GM19238 (cell line): ENCODE measurements around the gene SEC23IP.
"Not testable (repeated sequence)": the region's sequence is repeated elsewhere in the genome, so short reads cannot be mapped to it uniquely, and the experiment has no call there.

ENCODE experiments used
- DNase-seq: peaks from one replicate; pipeline ENCODE4 v3.0.0; 2011; ENCODE audit warnings: low spot score; ENCODE audit not compliant: insufficient read length

The SEC23IP gene

DNA sequence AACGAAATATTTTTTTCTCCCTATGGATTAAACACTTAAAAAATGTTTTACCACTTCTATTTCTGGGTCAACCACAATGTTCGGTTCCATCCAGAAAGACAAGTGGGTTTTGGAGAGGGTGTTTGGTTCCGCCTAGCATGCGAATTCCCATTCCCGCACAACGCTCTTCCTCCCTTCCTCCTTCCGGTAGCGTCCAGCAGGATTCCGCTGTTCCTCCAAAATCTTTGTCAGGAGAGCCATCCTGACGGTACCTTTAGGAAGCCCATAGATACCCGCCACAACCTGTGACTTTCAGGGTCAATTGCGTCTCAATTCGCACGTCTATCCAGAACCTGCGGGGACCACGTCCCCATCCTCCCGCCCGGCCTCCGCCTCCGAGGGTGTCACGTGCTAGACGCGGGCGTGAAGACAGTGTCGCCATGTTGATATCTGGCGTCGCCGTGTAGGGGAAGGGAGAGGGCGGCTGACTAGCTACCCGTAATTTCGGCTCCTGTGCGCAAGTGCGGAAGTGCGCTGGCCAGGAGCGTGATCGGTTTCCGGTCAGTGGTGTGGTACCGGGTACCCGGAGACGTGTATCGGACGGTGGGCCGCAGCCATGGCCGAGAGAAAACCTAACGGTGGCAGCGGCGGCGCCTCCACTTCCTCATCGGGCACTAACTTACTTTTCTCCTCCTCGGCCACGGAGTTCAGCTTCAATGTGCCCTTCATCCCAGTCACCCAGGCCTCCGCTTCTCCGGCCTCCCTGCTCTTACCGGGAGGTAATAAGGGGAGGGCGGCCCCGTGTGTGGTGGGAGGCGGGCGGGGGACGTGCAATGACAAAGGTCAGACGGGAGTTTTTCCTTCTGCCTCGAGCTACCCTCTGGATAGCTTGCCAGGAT, at the start of gene SEC23IP:
Gene SEC23IP (plus strand): TSS at position 543 of the 878 bp plus-strand sequence. CDS start 53 bp downstream, at position 596.
- DNase-seq = peak; percentile 84

DNA sequence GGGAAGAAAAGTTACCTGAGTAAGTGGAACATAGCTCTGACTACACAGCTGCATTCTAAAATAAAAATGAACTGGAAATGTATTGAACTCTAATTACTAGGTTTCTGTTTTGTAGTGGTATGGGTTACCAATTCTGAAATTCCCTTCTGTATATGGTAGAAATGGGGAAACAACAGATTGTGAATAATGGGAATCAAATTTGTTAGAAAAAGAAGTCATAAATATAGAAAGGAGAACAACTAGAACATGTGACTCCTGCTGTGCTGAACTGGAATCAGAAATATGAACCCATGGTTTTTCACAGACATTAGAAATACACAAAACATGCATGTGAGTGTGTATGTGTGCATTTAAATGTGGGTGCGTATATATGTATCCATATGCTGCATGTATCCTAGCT, 46.9 kb upstream of the SEC23IP start:
- no peak for DNase-seq

DNA sequence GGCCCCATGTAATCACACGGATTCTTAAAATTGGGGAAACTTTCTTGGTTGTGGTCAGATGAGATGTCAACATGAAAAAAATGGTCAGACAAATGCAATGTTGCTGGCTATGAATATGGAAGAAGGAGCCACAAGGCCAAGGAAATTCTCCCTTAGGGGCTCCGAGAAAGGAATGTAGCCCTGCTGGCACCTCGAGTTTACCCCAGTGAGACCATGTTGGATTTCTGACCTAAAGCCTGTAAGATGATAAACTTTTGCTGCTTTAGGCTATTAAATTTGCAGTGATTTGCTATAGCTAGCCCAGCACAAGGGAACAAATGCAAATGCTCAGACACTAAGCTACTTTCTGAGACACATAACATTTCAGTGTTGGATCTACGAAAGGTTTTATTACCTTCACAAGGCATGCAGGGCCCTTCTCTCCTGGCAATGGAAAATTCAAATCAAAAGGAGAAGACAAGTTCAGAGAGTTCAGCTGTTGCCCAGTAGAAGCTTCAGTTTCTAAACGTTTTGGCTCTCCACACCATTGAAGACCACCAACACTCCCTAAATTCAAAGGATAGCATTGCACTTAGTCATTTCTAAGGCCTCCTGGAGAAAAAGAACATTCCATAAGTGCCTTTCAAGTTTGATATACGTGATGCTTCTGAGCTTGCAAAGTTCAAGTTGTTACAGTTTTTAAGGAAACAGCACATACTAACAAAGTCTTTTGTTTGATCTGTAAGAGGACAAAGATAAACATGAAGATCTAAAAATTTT, 43.3 kb upstream of the SEC23IP start:
- no peak for DNase-seq

DNA sequence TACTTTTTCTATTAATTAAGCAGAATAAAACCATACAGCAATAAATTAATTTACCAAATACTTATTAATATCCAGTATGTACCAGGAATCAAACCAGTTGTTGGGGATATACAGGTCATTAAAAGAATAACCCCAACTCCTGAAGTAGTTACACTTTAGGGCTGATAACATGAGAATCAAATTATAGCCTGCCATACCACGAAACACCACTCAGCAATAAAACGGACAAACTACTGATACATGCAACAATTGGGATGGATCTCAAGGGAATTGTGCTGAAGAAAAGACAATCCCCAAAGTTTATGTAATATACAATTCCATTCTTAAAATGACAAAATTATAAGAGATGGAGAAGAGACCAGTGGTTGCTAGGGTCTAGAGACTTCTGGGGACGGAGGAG, 42.6 kb upstream of the SEC23IP start:
- no peak for DNase-seq

DNA sequence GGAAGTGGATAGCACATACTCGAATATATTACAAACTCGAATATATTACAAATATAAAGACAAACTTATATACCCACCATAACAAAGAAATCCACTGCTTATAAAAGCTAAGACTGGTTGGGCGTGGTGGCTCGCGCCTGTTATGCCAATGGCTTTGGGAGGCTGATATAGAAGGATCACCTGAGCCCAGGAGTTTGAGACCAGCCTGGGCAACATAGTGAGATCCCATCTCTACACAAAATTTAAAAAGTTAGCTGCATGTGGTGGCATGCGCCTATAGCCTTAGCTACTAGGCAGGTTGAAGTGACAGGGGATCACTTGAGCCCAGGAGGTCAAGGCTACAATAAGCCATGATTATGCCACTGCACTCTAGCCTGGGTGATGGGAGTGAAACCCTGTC, 40.3 kb upstream of the SEC23IP start:
- no peak for DNase-seq

DNA sequence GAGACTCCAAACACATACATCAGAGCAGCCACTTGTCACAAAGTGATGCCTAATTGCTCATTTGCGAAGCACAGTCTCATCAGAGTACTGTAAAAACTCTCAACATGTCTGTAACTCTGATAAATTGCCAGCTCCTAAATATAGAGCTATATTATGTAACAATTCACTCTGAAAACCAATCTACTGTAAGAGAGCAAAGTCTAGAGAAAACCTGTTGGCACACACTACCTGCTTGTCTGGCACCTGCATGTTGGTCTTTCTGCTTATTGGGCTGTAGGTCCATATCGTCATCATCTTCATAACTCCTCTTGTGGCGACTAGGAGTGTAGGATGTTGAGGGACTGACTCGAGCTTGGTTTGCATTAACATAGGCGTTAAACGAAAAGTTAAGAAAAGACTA, 39.7 kb upstream of the SEC23IP start:
- no peak for DNase-seq

DNA sequence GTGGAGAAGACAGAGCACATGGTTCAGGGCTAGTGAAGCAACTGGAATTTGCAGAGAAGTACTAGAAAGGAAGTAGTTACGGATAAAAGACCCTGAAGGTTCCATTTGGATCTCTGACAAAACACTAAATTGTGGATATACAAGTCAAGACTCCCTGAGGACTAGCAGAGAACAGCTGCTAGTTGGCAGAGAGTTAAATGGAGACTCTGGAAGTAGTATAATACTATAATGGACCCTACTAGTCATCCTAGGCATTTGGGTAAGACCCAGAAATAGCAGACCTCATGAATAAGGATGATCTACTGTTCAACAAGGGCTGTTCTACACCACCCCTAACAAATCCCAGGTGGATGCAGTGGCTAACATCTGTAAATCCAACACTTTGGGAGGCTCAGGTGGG, 39.0 kb upstream of the SEC23IP start:
- DNase-seq = no peak

DNA sequence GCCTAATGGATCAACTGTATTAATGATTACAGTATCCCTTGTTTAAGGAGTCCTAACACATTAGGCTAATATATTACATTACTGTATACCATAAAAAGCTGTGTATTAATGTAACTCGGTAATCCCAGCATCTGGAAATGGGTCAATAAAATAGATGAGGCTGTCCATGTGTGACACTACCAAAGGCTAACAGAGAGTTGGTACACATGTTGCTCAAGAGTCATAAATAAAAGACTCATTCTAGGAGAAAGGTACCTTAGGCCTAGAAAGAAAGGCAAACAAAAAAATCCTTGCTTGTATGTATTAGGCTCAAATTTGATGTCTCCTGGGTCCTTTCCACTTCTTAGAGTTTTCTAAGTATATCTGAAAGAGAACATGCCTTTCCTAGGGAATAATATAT, 34.5 kb upstream of the SEC23IP start:
- no peak for DNase-seq

DNA sequence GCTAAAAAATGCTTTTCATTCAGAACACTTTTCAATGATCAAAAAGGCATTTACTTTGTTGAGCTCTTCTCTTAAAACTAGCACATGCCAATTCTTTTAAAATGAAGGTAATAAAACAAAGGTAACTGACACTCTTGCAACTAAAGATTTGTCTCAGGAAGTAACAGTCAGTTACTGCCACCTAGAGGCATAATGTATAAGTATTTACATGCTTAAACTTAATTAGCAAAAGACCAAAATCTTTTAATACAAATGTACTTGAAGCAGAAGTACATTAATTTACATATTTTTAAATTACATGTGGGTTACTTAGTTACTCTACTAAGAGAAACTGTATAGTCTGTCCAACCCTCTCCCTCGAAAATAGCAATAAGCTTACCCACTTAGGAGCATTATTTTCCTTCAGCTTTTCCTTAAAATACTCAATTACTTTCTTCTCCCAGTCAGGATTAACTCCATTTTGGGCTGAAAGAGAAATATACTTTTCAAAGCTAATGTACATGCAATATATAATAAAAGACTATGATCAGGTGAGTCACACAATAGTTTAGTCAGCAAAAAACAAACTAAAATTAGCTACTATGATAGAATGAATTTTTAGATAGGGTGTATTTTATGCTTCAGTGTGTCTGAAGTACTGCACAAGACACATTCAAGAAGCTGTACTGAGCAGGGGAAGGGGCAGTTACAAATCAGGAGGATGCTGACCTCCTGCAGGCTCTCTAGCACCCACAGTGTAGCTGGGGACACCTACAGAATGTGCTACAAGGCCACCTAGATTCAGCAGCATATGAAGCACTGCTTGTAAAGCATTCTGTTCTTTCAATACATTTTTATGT, 32.9 kb upstream of the SEC23IP start:
- no peak for DNase-seq

DNA sequence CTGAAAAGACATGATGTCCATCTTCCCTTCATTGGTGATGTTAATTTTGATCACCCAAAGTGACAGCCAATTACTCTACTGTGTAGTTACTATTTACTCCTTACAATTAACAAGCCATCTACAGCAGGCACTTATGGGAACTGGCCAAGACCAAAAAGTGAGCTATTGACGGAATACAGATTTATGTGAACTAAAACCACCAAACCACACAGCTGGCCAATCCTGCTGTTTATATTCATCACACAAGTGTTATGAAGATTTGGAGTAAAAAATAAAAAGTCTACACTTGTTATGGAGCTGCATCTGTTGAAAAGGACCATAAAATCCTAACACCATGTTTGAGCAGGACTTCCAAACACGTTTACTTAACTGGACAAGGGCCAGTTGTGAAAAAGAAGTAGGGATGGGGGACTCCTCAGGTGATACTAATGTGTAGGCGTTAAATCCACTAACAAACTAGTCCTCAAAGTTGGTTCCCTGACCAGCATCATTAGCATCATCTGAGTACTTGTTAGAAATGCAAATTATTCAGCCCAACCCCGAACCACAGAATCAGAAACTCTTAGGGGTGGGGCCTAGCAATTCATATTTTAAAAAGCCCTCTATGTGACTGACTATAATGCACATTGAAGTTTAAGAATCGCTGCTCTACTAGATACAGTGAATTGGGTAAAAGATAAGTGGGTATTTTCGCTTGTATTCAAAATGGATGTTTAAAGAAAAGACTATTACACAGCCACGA, 31.5 kb upstream of the SEC23IP start:
- DNase-seq = no peak

DNA sequence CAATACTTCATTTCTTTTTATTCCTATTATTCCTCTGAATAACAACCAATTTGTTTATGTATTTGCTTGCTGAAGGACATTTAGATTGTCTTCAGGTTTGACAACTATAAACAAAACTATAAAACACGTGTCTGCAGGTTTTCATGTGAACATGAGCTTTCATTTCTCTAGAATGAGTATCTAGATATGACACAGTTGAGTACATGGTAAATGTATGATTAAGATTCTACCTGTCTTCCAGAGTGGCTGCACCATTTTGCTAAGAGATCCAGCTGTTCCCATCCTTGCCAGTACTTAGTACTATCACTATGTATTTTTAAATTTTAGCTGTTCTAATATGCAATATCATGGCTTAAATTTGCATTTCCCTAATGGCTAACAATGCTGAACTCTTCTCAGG, 30.0 kb upstream of the SEC23IP start:
- no peak for DNase-seq

DNA sequence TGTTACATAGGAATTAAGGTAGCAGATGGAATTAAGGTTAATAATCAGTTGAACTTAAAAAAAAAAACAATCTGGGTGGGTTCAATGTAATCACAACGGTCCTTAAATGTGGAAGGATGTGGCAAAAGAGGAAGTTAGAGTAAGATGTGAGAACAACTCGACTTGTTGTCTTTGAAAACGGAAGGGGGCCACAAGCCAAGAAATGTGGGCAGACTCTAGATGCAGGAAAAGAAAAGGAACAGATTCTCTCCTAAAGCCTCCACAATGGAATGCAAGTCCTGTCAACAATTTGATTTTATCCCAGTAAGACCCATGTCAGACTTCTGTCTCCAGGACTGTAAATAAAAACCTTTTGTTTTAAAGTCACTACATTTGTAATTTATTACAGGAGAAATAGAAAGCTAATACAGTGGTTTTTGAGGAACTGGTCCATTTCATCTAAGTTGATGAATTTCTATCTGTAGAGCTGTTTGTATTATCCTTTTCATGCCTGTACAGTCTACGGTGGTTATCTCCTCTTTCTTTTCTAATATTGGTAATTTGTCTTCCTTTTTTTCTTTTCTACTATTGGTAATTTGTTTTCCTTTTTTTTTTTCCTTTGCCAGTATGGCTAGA, 28.5 kb upstream of the SEC23IP start:
- no peak for DNase-seq

DNA sequence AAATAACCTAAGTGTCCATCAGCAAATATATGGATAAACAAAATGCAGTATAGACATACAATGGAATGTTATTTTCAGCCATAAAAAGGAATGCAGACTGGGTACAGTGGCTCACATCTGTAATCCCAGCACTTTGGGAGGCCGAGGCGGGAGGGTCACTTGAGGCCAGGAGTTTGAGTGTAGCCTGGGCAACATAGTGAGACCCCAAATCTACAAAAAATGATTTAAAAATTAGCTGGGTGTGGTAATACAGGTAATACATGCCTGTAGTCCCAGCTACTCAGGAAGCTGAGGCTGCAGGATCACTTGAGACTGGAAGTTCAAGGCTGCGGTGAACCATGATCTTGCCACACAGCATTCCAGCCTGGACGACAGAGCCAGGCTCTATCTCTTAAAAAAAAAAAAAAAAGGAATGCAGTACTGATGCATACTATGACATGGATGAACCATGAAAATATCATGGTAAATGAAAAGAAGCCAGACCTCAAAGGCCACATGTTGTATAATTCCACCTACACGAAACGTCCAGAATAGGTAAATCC, 26.8 kb upstream of the SEC23IP start:
- no peak for DNase-seq

DNA sequence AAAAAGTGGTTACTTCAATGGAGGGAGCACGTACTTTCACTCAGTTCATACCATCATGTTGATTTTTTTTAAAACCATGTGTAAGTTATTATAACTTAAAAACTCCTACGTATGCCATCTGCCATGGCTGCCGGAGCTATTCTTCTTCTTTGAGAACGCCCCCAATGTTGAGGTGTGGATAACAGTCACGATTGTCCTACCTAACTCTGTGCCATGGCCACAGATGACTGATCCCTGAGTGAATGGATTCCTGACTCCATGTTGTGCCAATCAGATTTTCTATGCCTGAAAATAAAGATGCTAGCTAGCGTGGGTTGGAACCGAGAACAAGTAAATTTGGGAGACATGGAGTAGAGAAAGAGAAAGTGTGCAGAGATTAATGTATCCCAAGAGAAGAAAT, 25.2 kb upstream of the SEC23IP start:
- no peak for DNase-seq

DNA sequence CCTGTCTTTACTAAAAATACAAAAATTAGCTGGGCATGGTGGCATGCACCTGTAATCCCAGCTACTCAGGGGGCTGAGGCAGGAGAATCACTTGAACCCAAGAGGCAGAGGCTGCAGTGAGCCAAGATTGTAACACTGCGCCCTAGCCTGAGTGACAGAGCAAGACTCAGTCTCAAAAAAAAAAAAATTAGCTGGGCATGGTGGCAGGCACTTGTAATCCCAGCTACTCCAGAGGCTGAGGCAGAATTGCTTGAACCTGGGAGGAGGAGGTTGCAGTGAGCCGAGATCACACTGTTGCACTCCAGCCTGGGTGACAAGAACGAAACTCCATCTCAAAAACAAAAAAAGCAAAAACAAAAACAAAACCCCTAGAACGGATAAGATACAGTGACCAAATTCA, 23.1 kb upstream of the SEC23IP start:
- DNase-seq = not testable (repeated sequence)

DNA sequence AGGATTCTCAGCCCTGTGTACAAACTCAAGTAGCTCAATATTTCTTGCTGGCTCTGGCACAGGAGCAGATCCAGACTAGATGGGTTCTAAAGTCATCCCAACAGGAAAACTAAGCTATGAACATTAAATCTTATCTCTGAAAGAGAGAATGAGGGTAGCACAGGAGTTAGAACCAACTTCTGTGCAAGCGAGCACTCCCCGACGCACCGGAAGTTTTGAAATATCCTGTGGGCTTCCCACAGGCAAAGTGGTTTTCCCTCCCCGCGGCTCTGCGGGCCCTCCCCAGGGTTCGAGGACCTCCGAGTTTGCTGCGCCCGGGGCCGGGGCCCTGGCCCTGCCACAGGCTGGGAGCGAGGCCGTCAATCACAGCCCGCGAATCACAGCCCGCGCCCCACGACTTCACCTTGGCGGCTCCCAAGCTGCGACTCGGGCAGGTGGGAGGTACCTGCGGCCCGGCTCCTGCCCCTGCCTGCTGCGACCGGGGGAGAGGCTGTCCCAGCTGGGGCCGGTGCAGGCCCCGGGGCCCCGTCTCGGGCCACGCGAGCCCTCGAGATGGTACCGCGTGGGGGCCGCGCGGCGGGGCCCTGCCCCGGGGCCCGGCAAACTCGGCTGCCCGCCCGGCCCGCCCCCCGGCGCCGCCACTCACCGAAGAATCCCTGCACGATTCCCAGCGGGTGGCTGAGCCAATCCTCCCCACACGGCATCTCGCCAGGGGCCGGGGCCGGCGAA, 20.5 kb upstream of the SEC23IP start:
- DNase-seq = peak; percentile 34

DNA sequence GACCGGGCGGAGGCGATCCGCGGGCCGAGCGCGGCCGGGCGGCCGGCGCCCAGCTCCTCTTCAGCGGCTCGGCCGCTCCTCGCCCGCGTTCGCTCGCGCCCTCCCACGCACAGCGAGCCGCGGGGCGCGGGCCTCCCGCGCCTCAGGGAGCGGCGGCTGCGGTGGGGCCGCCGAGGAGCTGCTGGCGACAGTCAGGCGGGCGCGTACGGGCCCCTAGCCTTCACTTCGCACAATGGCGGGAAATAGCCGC, 20.0 kb upstream of the SEC23IP start, which contains the start of gene MCMBP:
Gene MCMBP (minus strand): TSS at position 234 of the 250 bp plus-strand sequence. CDS start 259 bp downstream, outside the sequence.
- DNase-seq = no peak

DNA sequence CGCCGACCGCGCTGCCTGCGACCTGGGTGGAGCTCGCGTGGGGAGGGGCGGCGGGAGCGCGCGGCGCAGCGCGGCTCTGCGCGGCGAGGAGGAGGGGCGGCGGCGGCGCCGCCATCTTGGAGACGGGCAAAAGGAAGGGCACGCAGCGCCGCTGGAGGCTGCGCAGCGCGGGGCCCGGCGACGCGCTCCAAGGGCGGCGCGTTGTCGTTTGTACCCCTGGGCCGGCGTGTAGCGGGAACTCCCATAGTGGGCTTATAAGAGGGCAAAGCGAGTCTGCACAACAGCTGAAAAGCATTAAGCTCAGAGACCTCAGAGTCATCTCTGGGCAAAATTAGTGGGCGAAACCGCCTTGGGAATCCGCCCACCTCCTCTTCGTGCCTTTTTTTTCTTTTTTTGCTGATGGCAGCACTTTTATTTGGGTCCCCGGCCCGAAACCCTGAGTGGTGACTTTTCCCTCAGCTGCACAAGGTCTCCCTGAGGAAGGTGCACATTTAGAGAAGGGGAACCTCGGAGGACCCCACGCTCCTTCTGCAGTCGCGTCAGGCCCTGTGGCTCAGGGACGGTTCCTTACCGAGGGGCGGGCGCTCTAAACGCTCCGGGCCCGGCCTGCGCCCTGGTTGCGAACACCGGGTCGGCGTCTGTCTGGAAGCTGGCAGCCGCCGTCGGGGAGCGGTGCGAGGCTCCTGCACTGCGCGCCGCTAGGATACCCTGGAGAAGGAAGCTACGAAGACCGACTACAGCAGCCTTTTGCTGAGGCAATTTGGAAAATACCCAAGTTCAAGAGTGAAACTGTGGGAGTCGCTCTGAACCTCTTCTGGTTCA, 19.5 kb upstream of the SEC23IP start:
- DNase-seq = peak; percentile 80

DNA sequence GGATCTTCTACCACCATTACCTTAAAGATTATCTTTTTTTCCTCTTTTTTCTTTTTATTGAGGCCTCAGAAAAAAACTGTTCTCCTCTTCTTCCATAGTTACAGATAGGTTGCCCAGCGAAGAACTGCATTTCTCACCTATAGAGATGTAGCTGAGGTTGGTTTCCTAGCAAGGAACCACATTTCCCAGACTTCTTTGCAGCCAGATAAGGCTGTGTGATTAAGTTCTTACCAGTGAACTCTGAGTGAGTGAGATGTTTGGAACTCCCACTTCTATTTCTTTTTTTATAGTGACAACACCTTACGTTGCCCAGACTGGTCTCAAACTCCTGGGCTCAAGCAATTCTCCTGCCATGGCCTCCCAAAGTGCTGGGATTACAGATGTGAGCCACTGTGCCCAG, 14.0 kb upstream of the SEC23IP start:
- no peak for DNase-seq
